AG20443 (cell line): Measurements from ENCODE around the gene MYH9.

ENCODE experiments used
- DNase-seq: peaks from one replicate; pipeline ENCODE4 v3.0.0; 2012; ENCODE audit warnings: low spot score, mixed read lengths

MYH9 gene

GRCh38 chr22:36348760-36349159, 39.0 kb downstream of the MYH9 start:
- no peak for DNase-seq

- no peak for DNase-seq
Observed at GRCh38 chr22:36347094-36347493, 40.7 kb downstream of the MYH9 start.

DNA sequence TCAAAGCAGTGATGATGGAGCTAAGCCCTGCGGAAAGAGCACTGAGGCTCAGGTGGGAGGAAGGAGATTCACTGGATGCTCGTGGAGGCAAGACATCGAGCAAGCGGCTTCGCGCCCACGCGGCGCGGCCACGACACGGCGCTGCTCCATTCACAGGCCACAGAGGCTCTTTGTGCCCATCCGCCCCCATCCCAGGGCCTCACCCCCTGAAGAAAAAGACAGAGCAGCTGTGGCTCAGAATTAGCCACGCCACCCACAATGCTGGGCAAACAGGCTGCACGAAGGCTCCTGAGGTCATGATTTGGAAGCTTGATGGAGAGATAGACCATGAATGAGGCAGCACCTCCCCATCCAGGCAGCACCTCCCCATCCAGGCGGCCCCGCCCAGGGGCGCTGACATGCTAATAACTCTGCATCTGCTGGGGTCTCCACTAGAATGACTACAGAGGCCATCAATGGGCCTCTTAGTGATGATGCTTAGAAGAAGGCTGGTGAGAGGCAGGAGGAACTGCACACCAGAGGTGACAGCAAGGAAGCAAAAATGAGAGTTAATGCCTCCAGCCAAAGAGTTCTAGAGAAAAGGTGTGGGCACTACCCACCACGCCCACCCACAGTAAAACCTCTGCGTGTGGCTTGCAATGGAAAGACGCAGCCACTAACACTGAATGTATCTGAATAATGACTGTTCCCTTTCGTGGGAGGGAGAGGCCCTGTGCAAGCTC, 43.5 kb downstream of the MYH9 start:
- no peak for DNase-seq

DNA sequence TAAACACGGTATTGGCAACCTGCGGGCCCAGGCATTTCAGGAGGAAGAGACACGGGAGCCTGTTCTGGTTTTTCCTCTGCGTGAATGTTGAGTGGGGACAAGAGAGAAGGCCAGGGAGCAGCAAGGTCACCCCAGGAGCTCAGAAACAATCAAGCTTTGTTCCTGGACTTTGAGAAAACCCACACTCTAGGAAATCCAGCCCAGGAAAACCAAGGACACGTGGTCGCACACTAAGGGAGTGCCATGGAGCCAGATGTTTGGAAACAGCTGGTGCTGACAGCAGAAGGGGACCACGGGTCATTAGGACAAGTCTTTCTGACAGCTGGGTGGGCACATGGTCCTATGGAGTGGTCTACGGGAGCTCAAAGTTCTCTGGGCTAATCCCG, 44.1 kb downstream of the MYH9 start:
- no peak for DNase-seq

DNA sequence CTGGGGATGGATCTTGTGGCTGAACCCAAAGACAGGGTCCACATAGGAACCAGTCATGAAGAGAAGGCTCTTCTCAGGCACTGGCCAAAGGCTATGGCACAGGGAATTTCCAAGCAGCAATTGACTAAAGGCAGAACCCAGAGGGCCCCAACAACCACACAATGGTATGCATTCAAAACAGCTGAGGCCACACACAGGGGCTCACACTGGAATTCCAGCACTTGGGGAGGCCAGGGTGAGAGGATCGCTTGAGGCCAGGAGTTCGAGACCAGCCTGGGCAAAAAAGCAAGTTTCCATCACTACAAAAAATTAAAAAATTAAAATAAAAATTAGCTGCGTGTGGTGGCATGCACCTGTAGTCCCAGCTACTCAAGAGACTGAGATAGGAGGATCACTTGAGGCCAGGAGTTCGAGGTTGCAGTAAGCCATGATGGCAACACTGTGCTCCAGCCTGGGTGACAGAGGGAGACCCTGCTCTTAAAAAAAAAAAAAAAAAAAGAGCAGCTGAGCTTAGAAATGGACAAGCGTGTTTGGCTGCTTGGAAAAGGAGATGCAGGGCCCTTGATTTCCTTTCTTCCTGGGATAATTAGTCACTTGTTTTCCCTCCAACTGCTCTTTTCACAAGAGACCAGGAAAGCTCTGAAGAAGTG, 44.6 kb downstream of the MYH9 start:
- DNase-seq, result no peak

DNA sequence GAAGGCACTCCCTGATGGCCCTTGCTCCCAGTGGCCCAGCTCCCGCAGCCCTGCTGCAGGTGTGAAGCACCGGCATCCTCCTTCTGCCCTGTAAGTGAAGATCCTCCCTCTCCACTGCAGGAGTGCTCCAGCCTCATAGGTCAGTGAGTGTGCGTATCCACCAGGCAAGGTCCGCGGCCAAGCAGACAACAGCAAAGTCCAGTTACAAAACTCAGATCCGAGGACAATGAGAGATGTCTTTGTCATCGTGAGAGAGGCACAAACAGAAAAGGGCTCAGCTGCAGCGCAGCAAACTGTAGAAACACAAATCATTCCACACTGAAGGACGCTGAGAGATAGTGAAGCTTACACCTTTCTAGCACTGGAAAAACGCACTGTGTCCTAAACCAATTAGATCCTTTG, 46.1 kb downstream of the MYH9 start:
- no peak for DNase-seq

DNA sequence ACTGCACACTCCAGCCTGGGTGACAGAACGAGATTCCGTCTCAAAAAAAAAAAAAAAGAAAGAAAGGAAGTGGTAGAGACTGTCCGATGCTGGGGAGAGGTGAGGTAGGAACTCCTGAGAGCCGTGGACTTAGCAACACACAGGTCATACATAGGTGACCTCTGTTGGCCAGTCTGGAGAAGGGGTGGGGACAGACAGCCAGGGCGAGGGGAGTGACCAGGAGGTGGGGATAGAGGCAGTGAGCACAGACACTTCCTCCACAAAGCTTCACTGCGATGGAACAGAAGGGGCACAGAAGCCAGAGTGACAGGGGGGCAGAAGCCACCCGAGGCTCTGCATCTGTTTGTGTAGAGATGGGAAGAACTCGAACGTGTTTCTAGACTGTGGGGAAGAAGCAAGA, 47.1 kb downstream of the MYH9 start:
- no peak for DNase-seq

DNA sequence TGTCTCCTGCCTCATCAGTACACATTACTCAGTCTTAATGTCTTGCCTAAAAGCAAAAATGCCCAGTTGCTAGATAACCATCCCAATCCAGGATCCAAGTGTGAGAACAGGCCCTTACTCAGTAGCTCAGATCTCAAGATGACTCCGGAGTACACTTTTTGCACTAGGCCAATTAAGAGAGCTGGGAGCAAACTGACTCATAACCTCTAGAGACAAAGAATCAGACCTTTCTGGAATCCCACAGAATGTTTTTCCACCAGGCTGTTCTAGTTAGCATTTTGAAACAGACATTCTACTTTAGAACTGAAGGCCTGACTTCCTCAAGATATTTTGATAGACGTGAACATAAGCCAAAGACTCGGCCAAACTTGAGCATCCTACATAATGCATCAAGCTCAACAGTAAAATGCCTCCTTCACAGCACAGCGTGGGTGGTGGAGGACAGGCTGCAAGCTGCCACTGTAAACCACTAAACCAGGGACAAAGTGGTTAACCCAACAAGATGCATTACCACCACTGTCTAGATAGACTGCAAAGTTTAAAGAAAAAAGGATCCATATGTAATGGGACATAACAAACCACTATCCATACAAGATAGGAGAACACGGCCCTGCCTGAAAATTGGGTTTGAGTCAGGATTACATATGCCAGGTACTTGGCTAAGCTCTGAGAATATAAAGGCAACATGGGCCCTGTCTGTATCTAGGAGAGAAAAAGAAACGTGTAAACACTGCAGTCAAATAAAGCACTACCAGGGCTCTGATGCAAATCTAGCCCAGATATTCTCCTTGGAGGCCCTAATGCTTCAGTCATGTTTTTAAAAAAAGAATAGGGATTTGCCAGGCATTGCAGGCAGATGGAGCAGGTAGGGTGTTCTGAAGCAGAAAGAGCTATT, 48.3 kb downstream of the MYH9 start:
- peak; percentile 76 for DNase-seq

GRCh38 chr22:36337365-36338130, 50.2 kb downstream of the MYH9 start:
- no peak for DNase-seq

DNA sequence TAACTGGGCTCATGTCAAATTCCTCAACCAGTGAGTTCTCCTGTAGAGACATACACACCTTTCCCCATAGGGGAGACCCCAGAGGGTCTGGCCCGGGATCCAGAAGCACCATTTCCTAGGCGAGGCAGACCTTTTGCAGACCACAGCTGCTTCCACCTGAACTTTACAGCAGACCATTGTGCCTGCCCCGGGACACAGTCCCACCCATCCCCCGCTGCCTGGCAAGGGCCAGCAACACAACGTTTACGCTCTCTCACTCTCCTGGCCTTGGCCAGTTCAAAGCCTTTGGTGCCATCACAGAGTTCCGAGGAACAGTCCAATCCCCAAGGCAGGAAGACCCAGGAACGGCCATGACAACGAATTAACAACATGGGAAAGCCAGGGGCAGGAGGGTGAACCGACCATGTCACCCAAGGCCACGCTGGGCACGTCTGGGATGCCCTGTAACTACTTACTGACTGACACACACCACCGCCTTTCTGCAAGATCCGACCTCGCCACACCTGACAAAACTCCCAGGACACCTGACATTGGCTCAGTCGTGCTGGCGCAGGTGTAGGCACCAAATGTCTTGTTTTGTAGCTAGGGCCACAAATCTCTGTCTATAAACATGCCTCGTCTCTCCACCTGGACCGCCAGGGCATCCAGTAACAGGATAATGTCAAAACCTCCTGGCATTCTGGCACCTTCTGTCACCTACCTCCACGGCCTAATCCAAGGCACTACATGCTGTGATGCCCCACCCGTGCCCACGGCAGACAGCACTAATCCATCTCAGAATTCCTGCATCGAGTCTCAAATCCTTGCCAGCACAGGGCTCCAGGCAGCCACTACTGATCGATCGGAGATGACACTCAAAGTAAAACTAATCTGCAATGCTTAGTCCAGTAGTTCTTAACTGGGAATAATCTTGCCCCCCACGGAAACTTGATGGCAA, 51.3 kb downstream of the MYH9 start:
- no peak for DNase-seq

DNA sequence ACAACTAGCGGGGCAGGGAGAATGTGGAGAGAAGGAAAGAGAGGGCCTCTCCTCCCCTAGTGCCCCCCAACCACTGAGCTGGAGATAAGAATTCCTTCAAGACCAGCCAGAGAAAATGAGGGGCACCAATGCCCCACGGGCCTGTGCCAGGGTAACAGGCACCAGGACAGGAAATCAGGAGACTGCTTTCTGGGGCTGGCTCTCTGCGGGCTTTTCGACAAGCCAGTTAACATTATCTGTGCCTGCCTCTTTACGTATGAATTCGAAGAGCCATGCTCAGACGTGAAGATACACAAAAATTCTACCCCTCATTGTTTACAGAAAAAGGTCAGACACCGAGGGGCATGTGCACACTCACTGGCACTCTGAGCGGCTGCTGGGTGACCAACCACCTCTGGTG, 52.1 kb downstream of the MYH9 start:
- no peak for DNase-seq

DNA sequence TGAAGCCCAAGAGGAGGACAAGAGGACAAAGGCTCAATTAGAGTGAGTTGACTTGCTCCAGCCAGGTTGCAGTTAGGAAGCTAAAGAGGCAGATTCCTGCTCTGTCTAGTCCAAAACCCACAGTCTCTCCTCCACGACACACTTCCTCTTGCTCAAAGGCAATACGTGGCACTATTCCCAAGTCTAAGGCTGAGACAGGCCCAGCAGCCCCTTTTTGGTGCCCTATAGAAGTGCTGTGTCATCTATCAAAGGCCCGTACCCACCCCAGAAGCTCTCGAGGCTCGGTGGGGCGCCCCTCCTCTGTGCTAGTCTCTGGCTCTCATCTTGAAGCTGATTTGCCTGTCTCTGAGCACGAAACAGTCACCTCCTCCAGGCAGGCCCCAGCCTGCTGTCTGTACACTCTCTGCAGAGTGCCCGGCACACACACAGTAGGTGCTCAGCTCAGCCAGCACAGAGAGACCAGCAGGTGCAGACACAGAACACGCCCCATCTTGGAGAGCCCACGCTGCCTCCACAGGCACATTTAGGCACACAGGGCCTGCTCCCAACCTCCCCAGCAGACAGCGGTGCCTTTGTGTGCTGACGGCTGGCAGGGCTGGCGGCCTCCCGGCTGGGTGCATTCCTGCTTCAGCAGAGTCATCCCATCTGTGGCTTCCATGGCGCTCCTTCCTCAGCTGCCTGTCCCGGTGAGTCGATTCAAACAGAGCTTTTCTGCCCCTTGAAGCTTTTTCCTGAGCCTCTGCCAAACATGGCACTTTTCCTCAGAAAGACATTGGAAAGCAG, 52.8 kb downstream of the MYH9 start:
- DNase-seq, result peak; percentile 78

- DNase-seq, result no peak
Observed at GRCh38 chr22:36334081-36334820, 53.5 kb downstream of the MYH9 start.

DNA sequence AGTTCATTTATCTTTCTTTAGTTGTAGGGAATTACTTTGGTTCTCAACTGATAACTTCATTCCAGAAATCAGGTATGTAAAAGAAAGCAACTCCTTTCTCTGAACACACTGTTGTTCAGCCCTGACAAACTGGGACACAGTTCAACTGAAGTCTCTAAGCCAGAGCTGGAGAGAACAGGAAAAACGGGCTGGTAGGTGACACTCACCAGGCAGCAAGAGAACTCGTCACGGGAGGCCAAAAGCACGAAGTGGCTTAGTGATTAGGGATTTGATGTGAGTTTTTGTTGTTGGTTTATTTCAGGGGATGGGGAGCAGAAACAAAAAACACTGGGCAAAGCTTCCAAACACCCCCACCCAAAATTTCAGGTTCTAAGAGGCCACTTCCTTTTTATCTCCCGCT, 54.1 kb downstream of the MYH9 start:
- no peak for DNase-seq

- DNase-seq, result no peak
Observed at GRCh38 chr22:36332623-36333332, 55.0 kb downstream of the MYH9 start.

GRCh38 chr22:36331912-36332622, 55.7 kb downstream of the MYH9 start:
- peak; percentile 53 for DNase-seq

DNA sequence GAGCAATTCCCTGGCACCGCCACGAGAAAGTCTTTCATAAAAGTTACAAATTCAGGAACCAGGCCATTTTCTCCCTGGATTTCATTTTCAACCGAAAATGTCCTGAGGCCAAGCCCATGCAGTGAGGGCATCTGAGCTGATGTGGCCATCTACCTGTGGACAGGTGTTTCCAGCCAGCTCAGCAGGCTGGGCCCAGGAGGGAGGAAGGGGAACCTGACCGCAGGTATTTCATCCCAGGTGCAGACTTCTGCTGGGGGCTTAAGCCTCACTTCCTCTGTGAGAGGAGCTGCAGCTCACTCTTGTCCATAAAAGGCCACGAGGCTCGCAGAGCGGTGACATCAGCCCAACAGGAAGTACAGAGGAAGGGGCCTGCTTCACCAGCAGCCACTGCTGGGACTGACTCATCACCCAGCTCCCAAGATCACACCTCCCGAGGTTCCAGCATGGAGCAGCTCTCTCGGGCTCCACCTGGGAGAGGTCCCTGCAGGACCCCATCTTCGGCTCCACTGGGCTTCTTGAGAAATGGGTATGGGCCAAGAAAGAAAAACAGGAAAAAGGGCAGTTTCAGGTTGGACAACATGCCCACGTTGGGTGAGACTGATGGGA, 56.4 kb downstream of the MYH9 start:
- peak; percentile 79 for DNase-seq
